HG03342 (cell line): ENCODE results near the gene PEMT.

Experiments used
- ATAC-seq: cut with Tn5 transposase; IDR thresholded peaks from one replicate; pipeline ENCODE4 v1.9.1; 2021; ENCODE audit warnings: mild to moderate bottlenecking, moderate library complexity; ENCODE audit not compliant: unreplicated experiment

The PEMT gene

DNA sequence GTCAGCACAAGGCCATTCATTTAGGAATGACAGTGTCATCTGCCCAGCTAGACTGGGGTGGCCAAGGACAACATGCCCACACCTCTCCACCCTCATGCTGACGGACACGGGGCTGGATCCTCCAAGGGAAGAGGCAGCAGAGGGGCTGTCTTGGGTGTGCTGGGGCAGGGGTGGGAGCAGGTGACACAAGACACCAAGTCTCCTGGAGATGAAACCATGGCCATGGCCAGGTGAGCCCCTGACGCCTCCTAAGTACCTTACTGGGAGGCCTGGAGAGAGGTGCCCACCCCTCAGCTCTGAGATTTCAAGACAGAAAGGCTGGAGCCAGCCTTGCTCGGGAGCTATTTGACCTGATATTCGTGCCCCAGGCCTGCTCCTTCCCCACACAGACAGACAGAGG is 86.4 kb downstream of the PEMT start:
- no peak for ATAC-seq

DNA sequence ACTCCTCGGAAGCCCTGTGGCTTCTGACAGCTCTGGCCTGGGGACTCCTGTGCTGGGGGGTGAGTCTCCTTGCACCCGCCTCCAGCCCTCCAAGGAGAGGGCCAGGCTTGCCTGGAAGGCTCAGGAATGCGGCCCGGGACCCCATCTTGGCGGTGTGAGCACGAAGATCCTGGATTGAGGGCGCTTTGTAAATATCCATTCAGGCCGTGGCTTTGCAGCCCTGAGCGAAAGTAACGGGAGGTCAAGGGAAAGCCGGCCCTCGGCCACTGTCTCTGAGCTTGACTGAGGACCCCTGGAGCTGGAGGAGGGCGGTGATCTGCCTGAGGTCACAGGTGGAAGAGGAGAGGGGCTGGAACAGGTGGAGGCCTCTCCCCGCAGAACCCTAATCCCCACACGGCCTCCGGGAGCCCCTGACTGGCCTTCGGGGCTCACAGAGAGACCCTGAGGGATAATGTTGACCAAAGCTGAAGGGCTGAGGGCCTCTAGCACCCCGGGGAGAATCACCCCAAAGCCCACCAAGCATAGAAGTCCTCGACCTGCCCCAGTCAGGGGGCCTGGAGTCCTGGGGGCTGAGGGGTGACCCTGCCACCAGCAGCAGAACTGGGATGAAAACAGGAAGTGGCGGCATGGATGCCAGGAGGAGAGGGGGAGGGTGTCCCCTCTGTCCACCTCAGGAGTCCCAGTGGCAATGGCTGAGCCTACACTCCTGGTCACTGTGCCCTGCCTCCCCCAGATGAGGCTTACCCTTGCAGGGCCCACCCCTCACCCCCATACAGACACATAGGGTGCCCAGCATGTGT is 87.0 kb downstream of the PEMT start:
- no peak for ATAC-seq

- no peak for ATAC-seq
These were observed 87.9 kb downstream of the PEMT start for GRCh38 chr17:17503566-17504130.

DNA sequence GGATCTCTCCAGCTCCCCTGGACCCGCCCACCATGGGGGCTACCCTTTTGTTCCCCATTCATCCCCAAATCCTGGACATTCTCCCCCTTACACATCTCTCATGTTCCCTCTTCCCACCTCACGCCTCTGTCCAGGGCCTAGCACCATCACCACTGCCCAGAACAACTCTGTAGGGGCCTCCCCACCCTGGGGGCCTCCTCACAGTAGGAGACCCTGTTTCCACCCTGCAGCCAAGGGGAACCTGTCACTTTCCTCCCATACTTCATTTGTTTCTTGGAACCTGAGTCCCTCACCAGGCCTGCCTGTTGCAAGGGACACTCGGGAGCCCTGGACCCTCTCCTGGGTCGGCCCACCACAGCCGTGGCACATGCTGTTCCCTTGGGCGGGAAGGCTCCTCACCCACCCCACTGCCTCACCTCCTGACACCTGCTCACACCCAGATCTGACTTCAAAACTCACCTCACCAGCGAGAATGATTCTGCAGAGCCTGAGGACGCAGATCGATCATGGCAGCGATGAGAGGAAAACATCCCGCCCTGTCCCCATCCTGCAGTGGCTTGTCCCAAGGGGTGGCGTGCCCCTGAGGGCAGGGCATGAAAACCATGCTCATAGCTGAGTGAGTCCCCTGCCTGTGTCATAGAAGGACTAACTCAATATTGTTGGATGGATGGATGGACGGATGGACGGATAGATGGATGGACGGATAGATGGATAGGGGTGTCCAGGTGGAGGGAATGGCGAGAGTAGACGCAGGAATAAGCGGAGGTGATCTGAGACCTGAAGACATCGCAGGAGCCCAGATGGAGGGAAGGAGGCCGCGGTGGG is 88.6 kb downstream of the PEMT start:
- no peak for ATAC-seq

- ATAC-seq: no peak
These were observed 90.4 kb downstream of the PEMT start for GRCh38 chr17:17500999-17501605.

- ATAC-seq: no peak
These were observed 91.9 kb downstream of the PEMT start for GRCh38 chr17:17499402-17500145.

GRCh38 chr17:17498606-17499301 is 92.8 kb downstream of the PEMT start:
- ATAC-seq: no peak

- ATAC-seq: no peak
These were observed 93.5 kb downstream of the PEMT start for GRCh38 chr17:17497845-17498520.

GRCh38 chr17:17497065-17497844 is 94.3 kb downstream of the PEMT start:
- ATAC-seq: no peak

DNA sequence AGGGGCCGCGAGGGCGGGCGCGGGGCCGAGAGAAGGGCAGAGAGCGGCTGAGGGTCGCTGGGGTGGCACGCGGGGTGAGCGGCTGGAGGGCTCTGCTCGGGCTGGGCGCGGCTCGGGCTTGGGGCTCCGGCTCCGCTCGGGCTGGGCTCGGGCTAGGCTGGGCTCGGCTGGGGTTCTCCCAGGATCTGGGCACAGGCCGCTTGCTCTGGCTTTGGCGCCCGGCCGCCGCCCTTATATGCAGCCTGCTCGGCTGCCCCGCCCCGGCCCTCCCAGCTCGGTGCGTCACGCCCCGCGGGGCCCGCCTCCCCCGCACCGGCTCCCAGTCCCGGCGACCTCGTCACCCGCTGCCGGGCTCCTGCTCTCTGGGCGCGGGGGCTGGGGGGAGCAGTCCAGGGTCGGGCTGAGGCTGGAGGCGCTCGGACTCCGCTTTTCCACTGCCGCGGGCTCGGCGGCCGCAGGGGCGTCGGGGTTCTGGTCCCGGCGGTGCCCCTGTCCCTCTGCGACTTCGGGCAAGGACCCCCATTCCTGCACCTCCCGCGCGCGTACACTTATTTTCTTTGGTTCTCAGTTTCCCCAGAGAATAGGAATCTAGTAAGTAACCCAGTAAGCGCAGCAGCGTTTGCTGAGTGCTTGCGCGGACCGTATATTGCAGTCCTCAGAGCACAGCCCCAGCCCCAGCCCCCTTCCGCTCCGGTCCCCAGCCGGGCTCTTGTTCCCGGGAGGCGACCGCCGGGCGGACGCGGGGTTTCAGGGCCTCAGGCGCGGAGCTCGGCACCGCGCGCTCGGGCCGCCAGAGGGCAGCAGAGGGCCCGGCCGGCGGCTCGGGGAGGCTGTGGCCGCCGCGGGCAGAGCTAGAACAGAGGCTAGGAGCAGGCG is 95.1 kb downstream of the PEMT start, which contains the start of gene RASD1:
Gene RASD1, minus strand, starts transcription at position 207 of the 876 bp plus-strand sequence. CDS start 214 bp downstream, outside the sequence.
- peak; percentile 70 for ATAC-seq

DNA sequence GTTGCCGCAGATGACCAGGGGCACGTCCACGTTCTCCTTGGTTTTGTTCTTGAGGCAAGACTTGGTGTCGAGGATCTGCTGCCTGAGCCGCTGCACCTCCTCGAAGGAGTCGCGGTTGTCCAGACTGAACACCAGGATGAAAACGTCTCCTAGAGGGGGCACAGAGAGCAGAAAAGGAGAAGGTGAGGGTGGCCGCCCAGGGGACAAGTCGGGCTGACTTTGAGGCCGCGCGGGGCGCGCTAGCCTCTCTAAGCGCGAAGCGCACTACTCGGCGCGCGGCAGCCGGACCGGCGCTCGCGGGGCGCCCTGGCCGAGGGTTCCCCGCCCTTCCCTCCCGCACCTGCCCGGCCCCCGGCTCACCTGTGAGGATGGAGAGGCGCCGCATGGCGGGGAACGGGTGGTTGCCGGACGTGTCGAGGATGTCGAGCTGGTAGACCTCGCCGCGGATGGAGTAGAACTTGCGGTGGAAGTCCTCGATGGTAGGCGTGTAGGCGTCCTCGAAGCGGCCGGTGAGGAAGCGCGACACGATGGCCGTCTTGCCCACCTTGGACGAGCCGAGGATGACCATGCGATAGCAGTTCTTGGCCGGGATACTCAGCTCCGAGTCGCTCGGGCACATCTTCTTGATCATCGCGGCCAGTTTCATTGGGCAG is 95.8 kb downstream of the PEMT start:
- no peak for ATAC-seq

DNA sequence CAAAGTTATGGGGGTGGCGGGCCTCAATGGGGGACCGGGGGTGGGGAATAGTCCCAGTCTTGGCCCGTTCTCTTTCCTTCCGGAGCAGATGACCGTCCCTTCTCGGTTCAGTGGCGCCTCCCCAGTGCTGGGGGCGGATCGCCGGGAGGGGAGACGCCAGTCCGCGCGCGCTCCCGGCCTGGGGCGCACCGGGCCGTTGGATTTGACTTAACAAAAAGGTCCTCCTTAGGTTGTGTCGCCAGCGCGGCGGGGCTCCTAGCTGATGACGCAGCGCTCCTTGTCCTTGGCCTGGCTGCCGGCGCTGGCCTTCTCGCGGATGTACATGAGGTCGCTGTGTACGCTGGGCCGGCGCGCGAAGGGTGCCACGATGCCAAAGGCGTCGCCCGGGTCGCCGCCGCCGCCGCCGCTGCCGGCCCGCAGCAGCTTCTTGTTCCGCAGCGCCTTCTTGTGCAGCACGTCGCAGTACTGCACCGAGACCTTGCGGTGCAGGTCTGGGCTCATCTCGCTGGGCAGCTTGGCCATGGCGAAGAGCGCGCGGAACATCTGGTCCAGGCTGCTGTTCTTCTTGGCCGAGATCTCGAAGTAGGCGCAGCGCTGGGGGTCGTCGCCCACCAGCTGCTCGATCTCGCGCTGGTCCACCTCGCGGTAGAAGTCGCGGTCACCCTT is 96.5 kb downstream of the PEMT start:
- no peak for ATAC-seq

GRCh38 chr17:17494499-17494869 is 97.0 kb downstream of the PEMT start:
- ATAC-seq: no peak

- no peak for ATAC-seq
These were observed 97.5 kb downstream of the PEMT start for GRCh38 chr17:17493986-17494466.

- no peak for ATAC-seq
These were observed 98.1 kb downstream of the PEMT start for GRCh38 chr17:17493249-17493985.

GRCh38 chr17:17492571-17492970 is 98.9 kb downstream of the PEMT start:
- no peak for ATAC-seq
